ENCODE data around the gene MX1.

Gene MX1

GRCh38 chr21:41425954-41426675 is at the start of gene MX1:
Gene MX1 (plus strand): TSS chr21:41426239. CDS start chr21:41432071, 5,832 bp downstream.
- peak within 1 kb of the TSS; percentile 62 for H3K4me3 ChIP-seq (ENCODE audit: low read length)
- TF ChIP-seq CTCF (conservative IDR thresholded peaks at IDR 0.05; ENCODE audit: low read length) = no peak
- peak; percentile 8 for DNase-seq (ENCODE audit: low read depth)

GRCh38 chr21:41377715-41378114 is 48.3 kb upstream of the MX1 start:
- TF ChIP-seq CTCF (conservative IDR thresholded peaks at IDR 0.05; ENCODE audit: low read length) = no peak
- DNase-seq (ENCODE audit: low read depth) = no peak
- no peak overlapping the region for H3K4me3 ChIP-seq (ENCODE audit: low read length)

- no peak overlapping the region for H3K4me3 ChIP-seq (ENCODE audit: low read length)
- no peak for TF ChIP-seq CTCF (conservative IDR thresholded peaks at IDR 0.05; ENCODE audit: low read length)
- no peak for DNase-seq (ENCODE audit: low read depth)
Observed at GRCh38 chr21:41378849-41379248, 47.2 kb upstream of the MX1 start.

- H3K4me3 ChIP-seq (ENCODE audit: low read length) = no peak overlapping the region
- no peak for TF ChIP-seq CTCF (conservative IDR thresholded peaks at IDR 0.05; ENCODE audit: low read length)
- no peak for DNase-seq (ENCODE audit: low read depth)
Observed at GRCh38 chr21:41379901-41380300, 46.1 kb upstream of the MX1 start.

- no peak for DNase-seq (ENCODE audit: low read depth)
- H3K4me3 ChIP-seq (ENCODE audit: low read length) = no peak overlapping the region
- no peak for TF ChIP-seq CTCF (conservative IDR thresholded peaks at IDR 0.05; ENCODE audit: low read length)
Observed at GRCh38 chr21:41381731-41382130, 44.3 kb upstream of the MX1 start.

GRCh38 chr21:41387042-41387819 is 38.8 kb upstream of the MX1 start:
- no peak overlapping the region for H3K4me3 ChIP-seq (ENCODE audit: low read length)
- DNase-seq (ENCODE audit: low read depth) = no peak
- TF ChIP-seq CTCF (conservative IDR thresholded peaks at IDR 0.05; ENCODE audit: low read length) = no peak

- TF ChIP-seq CTCF (conservative IDR thresholded peaks at IDR 0.05; ENCODE audit: low read length) = no peak
- no peak overlapping the region for H3K4me3 ChIP-seq (ENCODE audit: low read length)
- no peak for DNase-seq (ENCODE audit: low read depth)
Observed at GRCh38 chr21:41387824-41388223, 38.2 kb upstream of the MX1 start.
